ENCODE data around the gene M6PR.
A peak's percentile ranks its signal among the peaks of the same experiment; 100 is the strongest.

M6PR gene

DNA sequence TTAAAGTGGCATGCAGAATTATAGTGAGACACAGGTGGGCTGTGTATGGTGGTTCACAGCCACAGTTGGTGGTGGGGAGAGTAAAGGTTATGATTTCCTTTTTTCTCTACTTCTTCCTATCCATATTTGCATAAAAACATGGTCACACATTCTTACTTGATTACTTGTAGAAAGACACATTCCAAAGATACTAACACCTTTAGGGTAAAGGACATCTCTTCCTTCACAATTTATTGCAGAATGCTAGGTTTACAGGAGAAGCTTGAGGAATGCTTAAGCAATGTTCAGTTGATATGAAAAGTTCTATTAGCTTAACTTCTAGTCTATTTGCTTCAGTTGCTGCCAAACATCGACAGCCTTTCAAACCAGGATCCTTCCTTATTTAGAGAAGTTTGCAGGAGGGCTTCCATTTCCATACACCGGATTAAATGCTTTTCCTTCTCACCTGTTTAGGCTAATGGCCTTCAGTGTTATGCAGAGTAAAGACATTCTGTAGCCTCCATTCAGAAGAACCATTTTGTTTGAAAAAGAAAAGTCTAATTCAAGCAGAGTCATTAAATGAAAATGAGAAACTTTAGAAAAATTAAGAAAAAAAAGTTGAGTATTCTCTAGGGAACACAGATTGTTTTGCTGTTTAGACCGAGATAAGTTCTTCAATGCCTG, 37.7 kb downstream of the M6PR start:
- DNase-seq: no peak

DNA sequence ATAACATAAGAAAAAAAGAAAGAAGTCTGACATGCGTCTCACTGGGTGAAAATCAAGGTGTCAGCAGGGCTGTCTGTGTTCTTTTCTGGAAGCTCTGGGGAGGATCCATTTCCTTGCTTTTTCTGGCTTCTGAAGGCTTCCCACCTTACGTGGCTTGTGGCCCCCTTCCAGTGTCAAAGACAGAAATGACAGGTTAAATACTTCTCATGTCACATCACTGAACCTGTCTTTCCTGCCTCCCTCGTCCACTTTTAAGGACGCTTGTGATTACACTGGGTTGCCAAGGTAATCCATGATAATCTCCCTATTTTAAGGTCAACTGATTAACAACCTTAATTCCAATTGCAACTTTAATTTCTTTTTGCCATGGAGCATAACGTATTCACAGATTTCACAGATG, 39.7 kb downstream of the M6PR start:
- no peak for DNase-seq

DNA sequence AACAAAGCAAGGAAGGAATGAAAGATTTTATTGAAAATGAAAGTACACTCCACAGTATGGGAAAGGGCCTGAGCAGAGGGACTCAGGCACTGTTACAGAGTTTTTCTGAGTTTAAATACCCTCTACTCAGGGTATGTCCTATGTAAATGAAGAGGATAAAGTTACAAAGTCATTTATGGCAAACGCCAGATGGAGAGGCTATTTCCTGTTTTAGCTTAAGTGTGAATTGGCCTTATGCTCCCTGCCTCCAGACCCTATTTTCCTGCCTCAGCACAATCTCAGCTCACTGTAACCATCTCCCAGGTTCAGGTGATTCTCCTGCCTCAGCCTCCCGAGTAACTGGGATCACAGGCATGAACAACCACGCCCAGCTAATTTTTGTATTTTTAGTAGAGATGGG, 41.9 kb downstream of the M6PR start:
- DNase-seq: no peak

DNA sequence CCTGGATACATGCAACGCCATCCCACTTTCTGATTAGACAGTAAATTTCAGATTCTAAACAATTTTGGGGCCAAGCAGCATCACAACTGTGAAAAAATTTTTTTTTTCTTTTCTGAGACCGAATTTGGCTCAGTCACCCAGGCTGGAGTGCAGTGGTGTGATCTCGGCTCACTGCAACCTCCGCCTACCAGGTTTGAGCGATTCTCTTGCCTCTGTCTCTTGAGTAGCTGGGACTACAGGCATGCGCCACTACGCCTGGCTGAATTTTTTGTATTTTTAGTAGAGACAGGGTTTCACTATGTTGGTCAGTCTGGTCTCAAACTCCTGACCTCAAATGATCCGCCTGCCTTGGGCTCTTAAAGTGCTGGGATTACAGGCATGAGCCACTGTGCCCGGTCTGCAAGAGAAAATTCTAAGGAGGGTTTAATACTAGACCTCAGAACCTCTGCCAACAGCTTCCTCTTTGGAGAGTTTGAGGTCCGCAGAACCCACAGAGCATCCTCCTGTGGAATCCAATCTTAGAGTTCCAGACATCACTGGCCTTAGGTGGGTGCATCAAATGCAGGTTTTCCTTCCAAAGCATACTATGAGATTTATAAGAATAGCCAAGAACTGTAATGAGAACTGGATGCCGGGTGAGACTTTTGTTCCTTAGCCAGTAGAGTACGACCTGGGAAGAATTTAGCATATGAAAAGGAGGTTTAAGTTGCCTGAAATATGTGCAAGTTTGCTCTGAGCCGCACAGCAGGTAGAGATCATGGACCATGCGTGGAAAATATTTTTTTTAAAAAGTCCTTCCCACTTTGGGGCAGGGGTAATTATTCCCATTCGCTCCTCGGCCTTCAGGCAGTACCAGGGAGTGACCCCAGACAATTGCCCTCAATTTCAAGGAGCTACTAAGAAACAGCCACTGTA, 42.9 kb downstream of the M6PR start:
- no peak for DNase-seq

DNA sequence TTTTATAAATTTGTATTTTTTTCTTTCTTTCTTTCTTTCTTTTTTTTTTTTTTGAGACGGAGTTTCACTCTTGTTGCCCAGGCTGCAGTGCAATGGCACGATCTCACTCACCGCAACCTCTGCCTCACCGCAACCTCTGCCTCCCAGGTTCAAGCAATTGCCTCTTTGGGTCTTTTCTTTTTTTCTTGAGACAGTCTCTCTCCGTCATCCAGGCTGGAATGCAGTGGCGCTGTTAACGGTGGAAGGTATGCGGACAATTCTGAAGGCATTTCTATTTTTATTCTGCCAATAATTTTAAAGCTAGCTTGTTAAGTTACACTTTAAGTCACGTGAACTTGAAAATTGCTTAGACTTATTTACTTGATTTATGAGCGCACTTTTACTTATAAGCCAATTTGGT, 43.9 kb downstream of the M6PR start:
- no peak for DNase-seq

DNA sequence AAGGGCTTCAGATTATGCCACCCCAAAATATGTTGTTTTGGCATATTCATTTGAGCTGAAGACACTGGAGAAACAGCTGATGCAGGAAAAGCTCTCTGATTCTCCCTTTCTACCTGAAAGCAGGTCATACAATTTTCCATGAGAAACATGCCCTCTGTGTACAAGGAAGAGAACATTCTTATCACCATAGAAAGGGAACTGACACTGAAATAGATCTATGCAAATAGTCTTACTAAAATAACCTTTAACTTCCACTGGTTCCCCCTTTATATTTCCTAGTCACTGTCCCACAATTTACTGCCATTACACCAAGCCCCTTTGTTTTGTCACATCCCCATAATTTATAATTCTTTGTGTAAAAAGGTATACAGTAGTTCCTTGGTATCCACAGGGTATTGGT, 44.8 kb downstream of the M6PR start:
- DNase-seq: no peak

DNA sequence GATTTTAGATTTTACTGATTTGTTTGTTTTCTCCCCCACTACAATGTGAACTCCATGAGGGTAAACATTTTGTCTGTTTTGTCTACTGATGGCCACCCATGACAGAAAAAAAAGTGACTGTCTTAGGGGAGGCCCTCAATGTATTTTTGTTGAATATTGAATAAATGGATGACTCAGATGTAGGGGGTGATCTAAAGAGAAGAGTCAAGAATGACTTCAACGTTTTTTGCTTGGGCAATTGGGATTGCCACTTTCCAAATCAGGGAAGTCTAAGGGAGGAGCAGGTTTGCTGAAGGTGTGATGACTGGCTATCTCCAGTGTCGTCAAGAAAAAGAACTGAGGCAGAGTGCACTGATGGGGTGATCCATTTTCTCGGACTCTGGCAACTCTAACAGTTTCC, 45.8 kb downstream of the M6PR start:
- DNase-seq: no peak

DNA sequence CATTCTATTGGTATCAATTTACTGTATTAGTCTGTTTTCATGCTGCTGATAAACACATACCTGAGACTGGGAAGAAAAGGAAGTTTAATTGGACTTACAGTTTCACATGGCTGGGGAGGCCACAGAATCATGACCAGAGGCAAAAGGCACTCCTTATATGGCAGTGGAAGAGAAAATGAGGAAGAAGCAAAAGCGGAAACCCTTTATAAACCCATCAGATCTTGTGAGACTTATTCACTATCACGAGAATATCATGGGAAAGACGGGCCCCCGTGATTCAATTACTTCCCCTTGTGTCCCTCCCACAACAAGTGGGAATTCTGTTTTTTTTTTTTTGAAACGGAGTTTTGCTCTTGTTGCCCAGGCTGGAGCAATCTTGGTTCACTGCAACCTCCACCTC, 46.7 kb downstream of the M6PR start:
- peak; percentile 25 for DNase-seq

DNA sequence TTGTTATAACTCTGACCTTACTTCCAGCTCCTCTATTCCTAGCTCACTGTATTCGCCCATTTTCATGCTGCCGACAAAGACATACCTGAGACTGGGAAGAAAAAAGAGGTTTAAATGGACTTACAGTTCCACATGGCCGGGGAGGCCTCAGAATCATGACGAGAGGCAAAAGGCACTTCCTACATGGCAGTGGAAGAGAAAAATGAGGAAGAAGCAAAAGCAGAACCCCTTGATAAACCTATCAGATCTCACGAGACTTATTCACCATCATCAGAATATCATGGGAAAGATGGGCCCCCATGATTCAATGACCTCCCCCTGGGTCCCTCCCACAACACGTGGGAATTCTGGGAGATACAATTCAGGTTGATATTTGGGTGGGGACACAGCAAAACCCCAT, 49.6 kb downstream of the M6PR start:
- DNase-seq: no peak

DNA sequence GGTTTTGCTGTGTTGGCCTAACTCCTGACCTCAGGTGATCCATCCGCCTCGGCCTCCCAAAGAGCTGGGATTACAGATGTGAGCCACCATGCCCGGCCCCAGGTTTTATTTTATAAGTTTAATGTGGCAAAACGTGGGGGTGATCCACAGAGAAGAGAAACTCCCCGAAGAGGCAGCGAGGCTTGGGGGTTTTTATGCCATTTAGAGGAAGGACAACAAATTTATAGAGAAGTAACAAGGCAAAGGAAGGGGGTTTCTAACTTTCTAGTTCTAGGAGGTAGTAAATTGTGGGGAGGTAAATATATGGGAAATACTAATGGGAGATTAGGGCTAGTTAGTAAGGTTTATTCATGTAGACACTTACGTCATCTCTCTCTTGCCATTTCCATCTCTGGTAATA, 52.4 kb downstream of the M6PR start:
- DNase-seq: no peak

DNA sequence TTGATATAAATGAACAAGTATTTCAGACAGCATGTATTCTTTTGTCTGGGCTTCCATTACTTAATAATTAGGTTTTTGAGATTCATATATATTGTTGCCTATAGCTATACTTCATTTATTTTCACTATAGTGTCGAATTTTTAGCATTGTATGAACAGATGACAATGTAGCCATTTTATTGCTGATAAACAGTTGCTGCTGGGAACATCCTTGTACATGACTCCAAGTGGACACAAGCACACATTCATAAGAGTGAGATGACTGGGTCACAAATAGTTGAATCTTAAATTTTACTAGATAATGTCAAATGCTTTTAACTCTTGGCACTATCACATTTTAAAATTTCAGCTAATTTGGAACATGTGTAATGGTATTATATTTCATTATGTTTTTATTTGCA, 54.5 kb downstream of the M6PR start:
- DNase-seq: no peak

DNA sequence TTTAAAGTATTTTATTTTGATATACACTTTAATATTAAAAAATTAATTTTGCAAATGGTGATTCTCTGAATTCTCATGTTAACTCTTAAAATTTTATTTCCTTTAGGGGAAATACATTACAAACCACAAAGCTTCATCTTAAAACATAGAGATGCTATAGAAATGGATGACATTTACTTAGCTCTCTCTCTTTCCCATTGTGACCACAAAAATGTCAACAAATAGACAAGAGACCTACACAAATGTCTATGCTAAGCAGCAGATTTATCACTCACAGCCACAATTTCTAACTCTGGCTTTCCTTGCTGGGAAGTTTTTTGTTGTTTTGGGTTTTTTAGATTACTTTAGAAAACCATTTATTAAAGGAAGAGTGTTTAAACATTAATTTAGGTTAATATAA, 55.1 kb downstream of the M6PR start:
- no peak for DNase-seq

DNA sequence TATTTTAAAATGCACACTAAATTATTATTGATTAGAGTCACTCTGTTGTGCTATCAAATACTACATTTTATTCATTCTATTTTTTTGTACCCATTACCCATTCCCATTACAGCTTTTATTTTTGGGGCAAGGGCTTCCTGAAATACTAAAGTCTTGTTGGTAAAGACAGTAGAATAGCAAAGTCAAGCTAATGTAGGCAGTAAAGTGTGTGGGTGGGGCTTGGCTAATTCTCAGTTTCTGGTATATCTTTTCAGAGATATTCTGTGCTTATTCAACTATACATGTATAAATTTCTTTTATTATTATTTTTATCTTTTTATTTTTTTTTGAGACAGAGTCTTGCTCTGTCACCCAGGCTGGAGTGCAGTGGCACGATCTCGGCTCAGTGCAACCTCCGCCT, 57.5 kb downstream of the M6PR start:
- DNase-seq: no peak
